Activated T-cell treated with anti-CD3 and anti-CD28 coated beads, Interleukin-2, amount 50 U/mL, for 24 hours (primary cell): ENCODE data around the gene SEMA3G.

Experiments used
- DNase-seq: peaks from one replicate; pipeline ENCODE4 v3.0.0-alpha.2; 2020
- H3K27ac Mint-ChIP-seq: 2 replicates; pipeline ENCODE4 v1.8.0; 2020; ENCODE audit warnings: mild to moderate bottlenecking, mixed read lengths
- H3K27me3 Mint-ChIP-seq: 2 replicates; pipeline ENCODE4 v1.8.0; 2020; ENCODE audit warnings: mixed read lengths
- H3K36me3 Mint-ChIP-seq: 2 replicates; pipeline ENCODE4 v1.8.0; 2020; ENCODE audit warnings: low read depth, mixed read lengths
- H3K4me1 Mint-ChIP-seq: 2 replicates; pipeline ENCODE4 v1.8.0; 2020; ENCODE audit warnings: low read depth, mixed read lengths
- H3K4me3 Mint-ChIP-seq: 2 replicates; pipeline ENCODE4 v1.8.0; 2020; ENCODE audit warnings: mild to moderate bottlenecking, moderate library complexity, mixed read lengths
- H3K9me3 Mint-ChIP-seq: 2 replicates; pipeline ENCODE4 v1.8.0; 2020; ENCODE audit warnings: mixed read lengths

The SEMA3G gene

DNA sequence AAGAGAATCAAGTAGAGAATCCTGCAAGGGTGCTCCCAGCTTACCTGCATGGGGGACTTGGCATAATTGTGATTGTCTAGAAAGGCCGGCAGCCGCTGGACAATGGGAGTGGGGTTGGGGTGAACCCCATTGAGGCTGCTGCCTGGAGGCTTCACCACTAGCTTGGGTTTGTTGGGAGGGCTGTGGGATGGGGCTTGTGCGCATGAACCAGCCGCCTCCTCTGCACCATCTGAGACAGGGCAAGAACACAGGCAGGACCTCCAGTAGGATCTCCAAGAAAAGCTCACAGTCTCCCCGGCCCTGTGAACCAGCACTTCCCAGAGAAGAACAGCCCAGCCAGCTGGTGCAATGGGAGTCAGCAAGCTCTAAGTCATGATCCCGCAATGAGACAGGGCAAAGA is 39.8 kb downstream of the SEMA3G start:
- no peaks in the 10 kb centered on the region for H3K27me3 Mint-ChIP-seq
- peak overlapping the region; percentile 63 for H3K27ac Mint-ChIP-seq

DNA sequence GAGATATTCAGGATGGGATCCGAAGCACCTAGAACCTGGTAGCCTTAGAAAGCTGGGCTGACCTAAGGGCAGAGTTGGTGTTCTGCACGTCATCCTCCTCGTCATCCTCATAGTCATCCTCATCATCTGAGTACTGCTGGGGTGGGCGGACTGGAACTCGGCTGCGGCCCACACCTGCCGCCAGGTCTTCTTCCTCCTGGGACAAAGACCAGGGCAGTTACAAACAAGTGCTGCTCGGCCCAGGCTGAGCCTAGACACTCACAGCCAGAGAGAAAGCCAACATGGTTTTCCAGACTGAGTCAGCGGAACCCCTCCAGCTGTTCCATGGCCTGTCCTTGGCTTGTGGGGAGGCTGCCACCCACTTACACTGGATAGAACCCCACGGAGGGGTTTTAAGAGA is 40.5 kb downstream of the SEMA3G start:
- no peaks in the 10 kb centered on the region for H3K27me3 Mint-ChIP-seq
- H3K4me3 Mint-ChIP-seq: no peak overlapping the region
- H3K36me3 Mint-ChIP-seq: peaks cover 98% of the 10 kb centered on the region
- peaks cover 20% of the 10 kb centered on the region for H3K4me1 Mint-ChIP-seq
- peak overlapping the region; percentile 66 for H3K27ac Mint-ChIP-seq
- DNase-seq: no peak
- no peaks in the 10 kb centered on the region for H3K9me3 Mint-ChIP-seq

More for the DNA sequence above, 39.8 kb downstream of the SEMA3G start:
- Mint-ChIP-seq H3K36me3 (peaks cover 94% of the 10 kb centered on the region), H3K4me1 (peaks cover 20% of the 10 kb centered on the region), H3K4me3 (no peak overlapping the region), H3K9me3 (no peaks in the 10 kb centered on the region)
- no peak for DNase-seq

DNA sequence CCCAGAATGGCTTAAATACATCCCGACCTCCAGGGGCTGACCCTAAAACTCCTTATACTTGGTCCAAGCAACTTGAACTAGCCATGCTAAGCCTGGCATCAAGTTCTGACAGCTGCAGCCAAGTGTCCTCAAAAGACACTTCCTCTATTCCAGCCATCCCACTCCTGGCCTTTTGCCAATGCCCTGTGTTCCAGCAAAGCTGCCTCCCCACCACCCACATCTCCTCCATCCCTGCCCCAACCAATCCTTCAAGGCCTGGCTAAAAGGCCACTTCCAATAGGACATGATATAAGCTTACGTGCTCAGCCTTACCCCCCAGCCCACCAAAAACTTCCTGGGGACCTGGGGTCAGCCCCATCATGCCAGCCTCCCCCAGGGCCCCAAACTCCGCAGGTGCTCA is 40.9 kb downstream of the SEMA3G start:
- no peak overlapping the region for H3K4me3 Mint-ChIP-seq
- H3K4me1 Mint-ChIP-seq: peaks cover 17% of the 10 kb centered on the region
- peak overlapping the region; percentile 66 for H3K27ac Mint-ChIP-seq
- no peaks in the 10 kb centered on the region for H3K9me3 Mint-ChIP-seq
- H3K27me3 Mint-ChIP-seq: no peaks in the 10 kb centered on the region
- DNase-seq: no peak
- peaks cover 98% of the 10 kb centered on the region for H3K36me3 Mint-ChIP-seq

DNA sequence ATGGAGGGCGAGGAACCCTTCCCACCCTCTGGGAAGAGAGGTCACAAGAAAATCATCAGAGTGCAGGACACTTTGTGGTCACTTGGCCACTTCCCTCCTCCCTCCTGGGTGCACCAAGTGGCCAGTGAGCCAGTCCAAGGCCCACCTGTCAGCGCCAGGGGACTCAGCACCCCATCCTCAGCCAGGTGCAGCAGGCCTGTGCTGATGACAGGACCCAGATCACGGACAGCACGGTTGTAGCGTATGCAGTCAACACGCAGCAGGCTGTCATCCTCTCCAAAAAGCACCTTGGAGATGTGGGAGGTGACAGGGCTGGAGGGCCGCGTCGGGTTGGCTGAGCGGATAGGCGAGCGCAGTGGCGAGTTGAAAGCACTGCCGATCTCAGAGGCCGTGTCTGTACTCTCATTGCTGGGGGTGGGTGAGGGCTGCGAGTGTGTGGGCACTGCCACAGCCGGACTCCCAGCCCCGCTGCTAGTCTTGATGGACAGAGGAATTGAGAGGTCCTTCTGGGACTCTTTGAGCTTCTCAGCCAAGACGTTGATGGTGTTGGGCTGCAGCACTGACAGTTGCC is 41.5 kb downstream of the SEMA3G start:
- Mint-ChIP-seq H3K27ac (no peak overlapping the region), H3K4me1 (peaks cover 11% of the 10 kb centered on the region), H3K4me3 (no peak overlapping the region), H3K9me3 (no peaks in the 10 kb centered on the region), H3K36me3 (peaks cover 98% of the 10 kb centered on the region), H3K27me3 (no peaks in the 10 kb centered on the region)
- DNase-seq: no peak

DNA sequence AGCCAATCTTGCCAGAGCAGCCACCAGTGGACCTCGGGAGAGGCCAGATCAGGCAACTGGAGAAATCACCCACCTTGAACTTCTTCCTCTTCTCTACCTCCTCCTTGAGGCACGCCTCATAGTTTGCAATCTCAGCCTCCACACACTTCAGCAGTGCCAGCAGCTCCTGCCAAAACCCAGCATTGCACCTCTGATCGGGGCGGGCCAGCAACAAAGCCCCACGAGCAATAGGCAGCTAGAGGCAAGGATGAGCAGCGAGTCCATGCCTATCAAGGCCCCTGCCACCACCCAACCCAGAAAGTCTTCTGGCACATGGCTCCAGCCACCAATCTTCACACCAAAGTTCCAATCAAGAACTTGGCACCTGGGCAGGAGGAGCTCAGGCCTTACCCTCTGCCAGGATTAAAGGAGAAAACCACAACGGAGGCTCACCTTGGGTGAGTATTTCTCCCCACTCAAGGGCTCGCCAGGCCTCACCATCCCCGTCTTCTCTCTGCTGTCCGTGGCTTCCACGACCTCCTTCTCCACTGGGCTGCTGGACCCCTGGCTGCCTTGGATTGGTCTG is 42.1 kb downstream of the SEMA3G start:
- peak overlapping the region; percentile 76 for H3K27ac Mint-ChIP-seq
- DNase-seq: no peak
- H3K9me3 Mint-ChIP-seq: no peaks in the 10 kb centered on the region
- H3K27me3 Mint-ChIP-seq: no peaks in the 10 kb centered on the region
- no peak overlapping the region for H3K4me3 Mint-ChIP-seq
- peaks cover 5% of the 10 kb centered on the region for H3K4me1 Mint-ChIP-seq
- H3K36me3 Mint-ChIP-seq: peaks cover 96% of the 10 kb centered on the region

DNA sequence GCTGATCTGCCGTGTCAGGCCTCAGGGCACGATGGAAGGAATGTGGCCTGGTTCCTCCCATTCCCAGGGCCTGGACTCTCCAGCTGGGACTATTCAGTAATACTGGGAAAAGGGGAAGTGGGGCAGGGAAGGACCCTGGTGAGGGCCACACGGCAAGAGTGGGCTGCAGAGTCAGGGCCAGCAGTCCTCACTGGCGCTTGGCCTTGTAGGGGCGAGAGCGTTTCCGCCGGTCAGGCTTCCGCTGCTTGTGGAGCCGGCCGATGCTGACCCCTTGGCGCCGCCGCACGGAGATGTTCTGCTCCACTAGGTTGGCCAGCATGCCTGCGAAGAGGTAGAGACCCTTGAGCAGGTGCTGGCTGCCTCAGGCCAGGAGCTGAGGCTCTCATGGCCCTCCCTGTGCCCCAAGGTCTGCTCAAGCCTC is 42.8 kb downstream of the SEMA3G start:
- peaks cover 89% of the 10 kb centered on the region for H3K36me3 Mint-ChIP-seq
- peak overlapping the region; percentile 29 for H3K27ac Mint-ChIP-seq

DNA sequence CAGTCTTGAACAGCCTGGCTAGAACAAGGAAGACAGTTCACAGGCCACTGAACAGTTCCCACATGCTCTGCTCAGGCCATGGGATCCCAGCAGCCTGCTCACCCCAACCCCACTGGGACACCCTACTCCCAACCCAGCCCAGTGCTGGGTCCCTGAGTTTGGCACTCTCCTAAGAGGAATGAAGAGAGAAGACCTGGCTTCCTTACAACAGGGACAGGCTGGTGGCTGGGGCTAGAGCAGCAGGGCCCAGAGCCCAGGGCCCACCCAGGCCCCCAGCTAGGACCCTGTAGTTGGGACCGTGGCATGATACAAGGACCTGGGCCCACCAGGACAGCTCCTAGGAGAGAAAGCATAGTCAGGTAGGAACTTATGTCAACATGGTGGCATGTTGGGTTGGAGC is 43.4 kb downstream of the SEMA3G start:
- Mint-ChIP-seq H3K36me3 (peaks cover 84% of the 10 kb centered on the region), H3K4me3 (no peak overlapping the region), H3K4me1 (no peaks in the 10 kb centered on the region), H3K9me3 (no peaks in the 10 kb centered on the region), H3K27me3 (no peaks in the 10 kb centered on the region), H3K27ac (peak overlapping the region; percentile 22)
- no peak for DNase-seq

More for the DNA sequence above, 42.8 kb downstream of the SEMA3G start:
- H3K4me1 Mint-ChIP-seq: no peaks in the 10 kb centered on the region
- no peaks in the 10 kb centered on the region for H3K9me3 Mint-ChIP-seq
- no peak for DNase-seq
- H3K4me3 Mint-ChIP-seq: no peak overlapping the region
- no peaks in the 10 kb centered on the region for H3K27me3 Mint-ChIP-seq

DNA sequence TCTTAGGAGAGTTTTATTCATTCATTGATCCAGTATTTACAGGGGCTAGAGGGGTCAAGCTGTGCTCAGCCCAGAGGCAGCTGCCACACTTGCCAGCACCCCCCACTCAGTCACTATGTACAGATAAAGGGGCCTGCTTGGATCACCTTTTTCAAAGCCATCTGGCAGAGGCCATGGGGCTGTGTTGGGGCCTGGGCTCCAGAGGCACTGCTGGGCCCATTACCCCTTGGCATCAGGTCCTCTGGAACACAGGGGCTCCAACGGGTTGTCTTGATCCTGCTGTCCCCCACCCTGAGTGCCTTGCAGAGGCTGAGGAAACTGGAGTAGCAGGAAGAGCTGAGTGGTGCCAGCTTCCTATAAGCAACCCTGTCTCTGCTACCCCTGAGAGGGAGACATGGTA is 43.9 kb downstream of the SEMA3G start:
- Mint-ChIP-seq H3K9me3 (no peaks in the 10 kb centered on the region), H3K4me3 (no peak overlapping the region), H3K27ac (peak overlapping the region; percentile 58), H3K4me1 (no peaks in the 10 kb centered on the region), H3K36me3 (peaks cover 78% of the 10 kb centered on the region), H3K27me3 (no peaks in the 10 kb centered on the region)
- DNase-seq: no peak

DNA sequence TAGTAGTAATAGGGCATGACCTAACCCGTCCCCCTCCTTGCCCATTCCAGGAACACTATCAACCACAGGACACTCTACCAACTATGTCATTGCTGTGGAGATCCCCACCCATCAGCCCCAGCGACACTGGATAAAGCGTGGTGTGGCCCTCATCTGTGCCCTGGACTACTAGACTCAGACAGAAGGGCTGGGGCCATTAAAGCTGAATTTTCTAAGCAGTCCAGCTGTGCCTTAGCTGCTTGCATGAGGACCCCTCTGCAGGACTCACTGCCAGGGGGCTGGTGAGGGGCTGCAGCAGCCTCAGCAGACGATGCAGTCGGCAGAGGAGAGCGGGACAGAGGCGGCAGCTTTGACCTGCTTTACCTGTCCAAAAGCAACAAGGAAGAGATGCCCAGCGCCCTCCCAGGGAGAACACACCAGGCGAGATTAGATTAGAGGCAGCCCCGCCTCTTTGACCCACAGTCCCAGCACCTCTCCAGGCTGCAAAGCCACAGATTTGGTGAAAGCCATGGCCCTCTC is 44.6 kb downstream of the SEMA3G start:
- H3K27ac Mint-ChIP-seq: peak overlapping the region; percentile 38
- H3K4me3 Mint-ChIP-seq: no peak overlapping the region
- H3K27me3 Mint-ChIP-seq: no peaks in the 10 kb centered on the region
- DNase-seq: no peak
- H3K9me3 Mint-ChIP-seq: no peaks in the 10 kb centered on the region
- H3K4me1 Mint-ChIP-seq: no peaks in the 10 kb centered on the region
- H3K36me3 Mint-ChIP-seq: peaks cover 72% of the 10 kb centered on the region

DNA sequence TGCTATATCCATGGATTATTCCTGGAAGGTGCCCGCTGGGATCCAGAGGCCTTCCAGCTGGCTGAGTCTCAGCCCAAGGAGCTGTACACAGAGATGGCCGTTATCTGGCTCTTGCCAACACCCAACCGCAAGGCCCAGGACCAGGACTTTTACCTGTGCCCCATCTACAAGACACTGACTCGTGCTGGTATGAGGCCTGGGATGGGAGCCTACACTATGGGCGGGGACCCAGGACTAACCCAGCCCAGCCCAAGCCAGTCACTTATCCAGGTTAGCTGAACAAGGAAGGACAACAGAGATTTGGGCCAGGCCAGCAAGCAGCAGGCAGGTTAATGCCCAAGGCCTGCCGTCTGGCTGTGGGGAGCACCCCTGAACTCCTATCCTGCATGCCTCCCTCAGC is 45.3 kb downstream of the SEMA3G start:
- Mint-ChIP-seq H3K4me1 (no peaks in the 10 kb centered on the region), H3K9me3 (no peaks in the 10 kb centered on the region), H3K36me3 (peaks cover 64% of the 10 kb centered on the region), H3K4me3 (no peak overlapping the region), H3K27me3 (no peaks in the 10 kb centered on the region), H3K27ac (no peak overlapping the region)
- DNase-seq: no peak

DNA sequence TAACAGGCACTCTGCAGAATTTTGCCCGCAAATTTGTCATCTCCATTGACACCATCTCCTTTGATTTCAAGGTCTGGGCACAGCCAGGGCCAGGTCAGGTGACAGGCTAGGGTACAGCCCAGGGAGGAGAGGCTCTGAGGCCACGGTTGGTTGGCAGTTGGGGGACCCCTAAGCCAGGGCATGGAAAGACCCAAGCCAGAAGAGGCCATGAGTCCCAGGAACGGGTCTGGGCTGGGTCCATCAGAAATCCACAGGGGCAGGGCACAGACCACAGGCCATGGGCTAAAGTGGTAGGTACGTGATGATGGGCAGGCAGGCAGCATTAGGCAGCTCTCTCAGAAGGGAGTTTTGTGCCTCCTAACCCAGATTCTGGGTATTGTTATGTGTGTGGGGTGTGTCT is 45.8 kb downstream of the SEMA3G start:
- Mint-ChIP-seq H3K9me3 (no peaks in the 10 kb centered on the region), H3K27ac (no peak overlapping the region), H3K4me1 (no peaks in the 10 kb centered on the region), H3K4me3 (no peak overlapping the region), H3K36me3 (peaks cover 61% of the 10 kb centered on the region), H3K27me3 (no peaks in the 10 kb centered on the region)
- DNase-seq: no peak

DNA sequence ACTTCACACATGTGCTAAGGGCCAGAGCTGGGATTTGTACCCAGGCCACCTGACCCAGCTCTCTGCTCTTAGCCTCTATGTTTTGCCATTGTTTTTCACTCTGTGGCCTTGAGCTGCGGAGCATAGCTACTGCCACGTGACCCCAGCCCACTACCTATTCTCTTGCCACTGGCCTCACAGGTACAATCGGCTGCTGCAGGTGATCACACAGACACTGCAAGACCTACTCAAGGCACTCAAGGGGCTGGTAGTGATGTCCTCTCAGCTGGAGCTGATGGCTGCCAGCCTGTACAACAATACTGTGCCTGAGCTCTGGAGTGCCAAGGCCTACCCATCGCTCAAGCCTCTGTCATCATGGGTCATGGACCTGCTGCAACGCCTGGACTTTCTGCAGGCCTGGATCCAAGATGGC is 46.2 kb downstream of the SEMA3G start:
- H3K4me1 Mint-ChIP-seq: no peaks in the 10 kb centered on the region
- no peak overlapping the region for H3K4me3 Mint-ChIP-seq
- H3K36me3 Mint-ChIP-seq: peaks cover 57% of the 10 kb centered on the region
- H3K27ac Mint-ChIP-seq: no peak overlapping the region
- no peaks in the 10 kb centered on the region for H3K9me3 Mint-ChIP-seq
- no peak for DNase-seq
- no peaks in the 10 kb centered on the region for H3K27me3 Mint-ChIP-seq

DNA sequence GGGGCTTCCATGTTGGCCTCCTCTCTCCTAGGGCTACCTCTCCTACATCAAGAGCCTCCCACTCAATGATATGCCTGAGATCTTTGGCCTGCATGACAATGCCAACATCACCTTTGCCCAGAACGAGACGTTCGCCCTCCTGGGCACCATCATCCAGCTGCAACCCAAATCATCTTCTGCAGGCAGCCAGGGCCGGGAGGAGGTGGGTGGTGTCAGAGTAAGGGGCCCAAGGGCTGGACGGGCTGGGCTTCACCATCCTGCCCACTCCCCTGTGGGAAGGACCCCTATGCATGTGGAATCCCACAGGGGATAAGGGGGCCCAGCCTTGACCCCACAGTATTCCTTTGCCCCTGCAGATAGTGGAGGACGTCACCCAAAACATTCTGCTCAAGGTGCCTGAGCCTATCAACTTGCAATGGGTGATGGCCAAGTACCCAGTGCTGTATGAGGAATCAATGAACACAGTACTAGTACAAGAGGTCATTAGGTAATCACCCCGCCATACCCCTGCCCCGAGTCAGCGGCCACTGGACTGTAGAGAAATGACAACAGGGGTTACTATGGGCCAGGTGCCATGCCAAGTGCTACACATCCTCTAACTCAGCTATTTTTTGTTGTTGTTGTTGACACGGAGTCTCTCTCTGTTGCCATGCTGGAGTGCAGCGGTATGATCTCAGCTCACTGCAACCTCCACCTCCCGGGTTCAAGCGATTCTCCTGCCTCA is 47.1 kb downstream of the SEMA3G start:
- no peaks in the 10 kb centered on the region for H3K27me3 Mint-ChIP-seq
- no peaks in the 10 kb centered on the region for H3K4me1 Mint-ChIP-seq
- H3K36me3 Mint-ChIP-seq: peaks cover 55% of the 10 kb centered on the region
- no peak for DNase-seq
- no peak overlapping the region for H3K4me3 Mint-ChIP-seq
- H3K9me3 Mint-ChIP-seq: no peaks in the 10 kb centered on the region
- H3K27ac Mint-ChIP-seq: peak overlapping the region; percentile 8

DNA sequence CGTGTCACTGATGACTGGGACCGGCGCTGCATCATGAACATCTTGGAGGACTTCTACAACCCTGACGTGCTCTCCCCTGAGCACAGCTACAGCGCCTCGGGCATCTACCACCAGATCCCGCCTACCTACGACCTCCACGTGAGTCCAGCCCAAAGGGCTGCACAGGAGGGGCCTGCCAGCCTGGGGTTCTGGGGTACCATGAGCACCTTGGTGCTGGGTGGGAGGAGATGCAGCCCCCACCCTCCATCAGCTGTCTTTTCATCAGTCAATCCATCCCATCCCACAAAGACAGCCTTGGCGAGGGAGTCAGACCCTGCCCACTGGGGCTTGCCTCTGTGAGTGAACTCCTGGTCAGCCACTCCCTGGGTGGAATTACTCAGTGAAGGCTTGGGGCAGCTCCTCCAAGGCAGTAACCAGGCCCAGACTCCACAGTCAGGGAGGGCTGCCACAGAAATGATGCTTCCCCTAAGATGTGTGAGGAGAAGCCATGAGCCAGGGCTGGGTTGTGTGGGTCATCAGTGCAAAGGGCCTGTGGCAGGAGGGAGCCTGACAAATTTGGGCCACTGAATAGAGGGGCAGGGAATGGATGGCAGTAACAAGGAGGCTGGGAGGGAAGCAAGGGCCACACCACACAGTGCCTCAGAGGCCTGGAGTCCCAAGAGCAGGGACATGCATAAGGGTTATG is 47.9 kb downstream of the SEMA3G start:
- no peak overlapping the region for H3K4me3 Mint-ChIP-seq
- H3K36me3 Mint-ChIP-seq: peaks cover 52% of the 10 kb centered on the region
- H3K4me1 Mint-ChIP-seq: no peaks in the 10 kb centered on the region
- DNase-seq: no peak
- no peaks in the 10 kb centered on the region for H3K27me3 Mint-ChIP-seq
- no peaks in the 10 kb centered on the region for H3K9me3 Mint-ChIP-seq
- H3K27ac Mint-ChIP-seq: peak overlapping the region; percentile 8
